ENCODE data around the gene TBK1.
"Not testable (repeated sequence)": the region's sequence is repeated elsewhere in the genome, so short reads cannot be mapped to it uniquely, and the experiment has no call there.

TBK1 gene

GRCh38 chr12:64494998-64495729 is 43.2 kb downstream of the TBK1 start:
- in situ Hi-C loops (cut with HindIII; ENCODE audit: low sequenced_read_pairs) = no loop called here

DNA sequence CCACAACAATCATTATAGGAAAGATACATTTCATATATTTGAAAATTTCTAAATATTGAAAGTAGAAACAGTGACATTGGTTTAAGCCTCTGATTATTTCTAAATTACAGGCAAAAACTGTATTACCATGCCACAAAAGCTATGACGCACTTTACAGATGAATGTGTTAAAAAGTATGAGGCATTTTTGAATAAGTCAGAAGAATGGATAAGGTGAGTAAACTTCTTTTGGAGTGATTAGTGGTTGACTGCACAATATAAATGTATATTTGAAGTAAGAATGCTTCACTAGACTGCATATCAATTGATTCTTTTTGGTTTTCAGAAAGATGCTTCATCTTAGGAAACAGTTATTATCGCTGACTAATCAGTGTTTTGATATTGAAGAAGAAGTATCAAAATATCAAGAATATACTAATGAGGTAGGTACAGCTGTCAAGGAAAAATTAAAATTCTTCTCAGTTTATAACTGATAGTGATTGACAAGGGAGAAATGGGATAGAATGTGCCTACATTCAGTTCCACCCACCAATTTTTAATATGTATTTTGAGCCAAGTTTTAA is 45.0 kb downstream of the TBK1 start:
- in situ Hi-C loops (cut with HindIII; ENCODE audit: low sequenced_read_pairs) = no loop called here

DNA sequence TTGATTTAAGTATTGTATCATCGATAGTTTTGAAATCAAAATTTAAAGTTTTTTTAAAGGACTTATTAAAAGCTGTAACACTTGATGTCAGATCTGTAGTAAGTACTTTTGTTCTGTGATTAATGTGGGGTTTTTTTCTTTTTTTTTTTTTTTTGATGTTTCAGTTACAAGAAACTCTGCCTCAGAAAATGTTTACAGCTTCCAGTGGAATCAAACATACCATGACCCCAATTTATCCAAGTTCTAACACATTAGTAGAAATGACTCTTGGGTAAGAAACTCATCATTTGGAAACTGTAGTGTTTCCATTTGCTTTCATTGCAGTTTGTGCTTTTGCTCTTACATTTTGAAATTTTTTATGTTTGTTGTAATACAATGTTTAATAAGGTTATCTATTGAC is 45.6 kb downstream of the TBK1 start:
- in situ Hi-C loops (cut with HindIII; ENCODE audit: low sequenced_read_pairs) = no loop called here

DNA sequence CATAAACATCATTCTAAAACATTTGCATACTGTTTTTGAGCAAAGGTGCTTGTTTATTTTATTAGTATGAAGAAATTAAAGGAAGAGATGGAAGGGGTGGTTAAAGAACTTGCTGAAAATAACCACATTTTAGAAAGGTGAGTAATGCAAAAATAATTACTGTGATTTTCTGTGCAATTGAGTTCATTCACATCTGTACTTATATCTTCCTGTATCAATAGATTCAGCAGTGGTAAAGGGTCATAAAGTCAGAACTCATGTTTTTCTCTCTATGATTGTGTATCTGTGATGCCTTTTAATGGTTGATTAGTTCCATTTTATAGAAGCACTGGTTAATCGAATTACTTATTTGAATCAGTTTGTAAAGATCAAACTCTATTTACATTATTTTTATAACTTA is 46.0 kb downstream of the TBK1 start:
- in situ Hi-C loops (cut with HindIII; ENCODE audit: low sequenced_read_pairs) = no loop called here

DNA sequence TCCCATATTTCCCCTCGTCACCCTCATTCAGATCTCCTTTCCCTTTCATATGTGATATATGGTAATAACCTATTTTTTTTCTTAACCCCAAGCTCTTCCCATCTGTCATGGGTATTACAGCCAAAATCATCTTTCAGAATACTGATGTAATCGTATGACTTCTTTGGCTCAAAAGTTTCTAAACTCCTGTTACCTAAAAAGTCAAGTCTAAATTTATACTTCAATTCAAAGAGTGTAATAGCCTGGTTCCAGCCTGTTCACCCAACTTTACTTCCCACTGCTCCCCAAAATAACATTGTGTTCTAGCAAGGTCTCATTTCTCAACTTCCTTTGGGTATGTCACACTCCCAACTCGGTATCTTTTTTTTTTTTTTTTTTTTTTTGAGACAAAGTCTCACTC is 48.5 kb downstream of the TBK1 start:
- in situ Hi-C loops (cut with HindIII; ENCODE audit: low sequenced_read_pairs) = no loop called here

DNA sequence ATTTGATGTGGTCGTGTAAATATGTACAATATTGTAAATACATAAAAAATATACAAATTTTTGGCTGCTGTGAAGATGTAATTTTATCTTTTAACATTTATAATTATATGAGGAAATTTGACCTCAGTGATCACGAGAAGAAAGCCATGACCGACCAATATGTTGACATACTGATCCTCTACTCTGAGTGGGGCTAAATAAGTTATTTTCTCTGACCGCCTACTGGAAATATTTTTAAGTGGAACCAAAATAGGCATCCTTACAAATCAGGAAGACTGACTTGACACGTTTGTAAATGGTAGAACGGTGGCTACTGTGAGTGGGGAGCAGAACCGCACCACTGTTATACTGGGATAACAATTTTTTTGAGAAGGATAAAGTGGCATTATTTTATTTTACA is 49.6 kb downstream of the TBK1 start:
- in situ Hi-C loops (cut with HindIII; ENCODE audit: low sequenced_read_pairs) = no loop called here

- in situ Hi-C loops (cut with HindIII; ENCODE audit: low sequenced_read_pairs) = no loop called here
Observed at GRCh38 chr12:64506955-64507354, 55.0 kb downstream of the TBK1 start.

- in situ Hi-C loops (cut with HindIII; ENCODE audit: low sequenced_read_pairs) = no loop called here
Observed at GRCh38 chr12:64510667-64511066, 58.7 kb downstream of the TBK1 start.

DNA sequence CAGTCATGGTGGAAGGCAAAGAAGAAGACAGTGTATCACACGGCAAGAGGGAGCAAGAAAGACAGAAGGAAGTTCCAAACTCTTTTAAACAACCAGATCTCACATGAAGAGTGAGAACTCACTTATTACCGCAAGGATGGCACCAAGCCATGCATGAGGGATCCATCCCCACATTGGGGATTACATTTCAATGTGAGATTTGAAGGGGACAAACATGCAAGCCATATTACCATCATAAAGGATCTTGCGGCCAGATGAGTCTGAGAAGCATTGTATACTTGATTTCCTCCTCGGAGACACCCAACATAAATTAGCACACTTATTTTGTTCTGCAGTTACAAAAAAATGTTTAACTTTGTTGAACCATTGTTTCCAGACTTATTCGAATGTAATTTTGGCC is 66.5 kb downstream of the TBK1 start:
- in situ Hi-C loops (cut with HindIII; ENCODE audit: low sequenced_read_pairs) = no loop called here

DNA sequence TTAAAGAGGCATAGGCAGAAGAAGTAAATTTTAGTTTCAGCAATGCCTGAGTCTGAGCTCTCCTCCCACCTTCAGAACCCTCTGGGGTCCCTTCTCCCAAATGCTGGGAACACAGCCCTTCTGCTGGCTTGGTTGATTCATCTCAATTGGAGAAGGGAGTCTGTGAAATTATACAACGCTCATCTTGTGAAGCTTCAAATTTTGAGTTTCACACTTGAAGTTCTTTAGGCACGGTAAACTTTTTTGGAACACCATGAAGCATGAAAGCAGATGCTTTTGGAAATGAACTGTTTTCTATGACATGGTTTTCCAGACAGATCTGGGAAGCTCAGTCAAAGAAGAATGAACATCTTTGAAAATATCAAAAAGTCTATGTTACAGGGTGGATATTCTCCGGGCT is 69.9 kb downstream of the TBK1 start:
- in situ Hi-C loops (cut with HindIII; ENCODE audit: low sequenced_read_pairs) = no loop called here

DNA sequence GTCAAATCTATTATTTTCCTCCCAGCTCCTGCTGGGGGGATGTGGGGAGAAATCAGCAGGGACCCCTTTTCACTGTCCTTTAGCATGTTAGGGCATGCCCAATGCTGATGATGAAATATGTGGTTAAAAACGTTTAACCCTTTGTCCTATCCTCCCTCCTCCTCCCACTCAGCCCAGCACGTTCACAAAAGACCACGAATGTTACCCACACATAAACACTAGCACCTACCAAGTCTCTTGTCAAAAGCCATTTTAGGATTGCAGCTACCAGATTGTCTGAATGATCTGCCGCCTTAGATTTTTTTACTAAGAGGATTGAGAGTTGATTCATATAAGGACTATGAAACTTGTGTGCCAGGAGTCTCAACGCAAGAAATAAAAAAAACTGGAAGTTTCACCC is 70.4 kb downstream of the TBK1 start:
- in situ Hi-C loops (cut with HindIII; ENCODE audit: low sequenced_read_pairs) = no loop called here

- in situ Hi-C loops (cut with HindIII; ENCODE audit: low sequenced_read_pairs) = no loop called here
Observed at GRCh38 chr12:64522807-64523206, 70.9 kb downstream of the TBK1 start.

GRCh38 chr12:64523565-64524444 is 71.9 kb downstream of the TBK1 start:
- in situ Hi-C loops (cut with HindIII; ENCODE audit: low sequenced_read_pairs) = not testable (repeated sequence)

- in situ Hi-C loops (cut with HindIII; ENCODE audit: low sequenced_read_pairs) = no loop called here
Observed at GRCh38 chr12:64525461-64526160, 73.7 kb downstream of the TBK1 start.

DNA sequence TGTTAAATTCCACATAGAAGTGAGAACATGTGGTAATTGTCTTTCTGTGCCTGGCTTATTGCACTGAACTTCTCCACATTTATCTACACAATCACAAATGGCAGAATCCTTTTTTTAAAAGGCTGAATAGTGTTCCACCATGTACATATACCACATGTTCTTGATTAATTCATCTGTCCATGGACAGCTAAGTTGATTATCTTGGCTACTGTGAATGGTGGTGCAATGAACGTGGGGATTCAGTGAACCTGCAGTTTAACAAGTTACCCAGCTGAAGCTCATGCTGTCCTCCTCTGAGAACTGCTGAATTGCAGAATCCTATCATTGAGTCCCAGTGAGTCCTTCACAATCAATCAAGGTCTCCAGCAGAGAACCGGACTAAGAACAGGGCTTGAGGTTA is 74.9 kb downstream of the TBK1 start:
- in situ Hi-C loops (cut with HindIII; ENCODE audit: low sequenced_read_pairs) = no loop called here

DNA sequence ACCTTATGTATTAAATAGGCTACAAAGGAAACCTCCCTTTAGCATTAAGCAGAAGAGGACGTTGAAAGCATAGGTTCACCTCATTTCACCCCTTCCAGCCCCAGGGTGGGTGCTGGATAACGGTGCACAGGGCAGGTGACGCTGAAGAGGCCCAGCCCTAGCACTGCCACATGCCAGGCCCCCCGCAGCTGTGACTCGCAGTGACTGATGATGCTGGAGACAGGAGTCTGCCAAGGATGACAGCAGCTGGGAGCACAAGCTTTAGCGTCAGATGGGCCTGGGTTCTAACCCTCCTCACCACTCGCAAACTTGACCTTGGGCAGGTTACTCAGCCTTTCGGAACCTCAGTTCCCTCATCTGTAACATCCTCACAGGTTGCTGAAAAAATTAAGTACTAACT is 76.7 kb downstream of the TBK1 start:
- in situ Hi-C loops (cut with HindIII; ENCODE audit: low sequenced_read_pairs) = no loop called here

GRCh38 chr12:64530566-64530965 is 78.6 kb downstream of the TBK1 start:
- in situ Hi-C loops (cut with HindIII; ENCODE audit: low sequenced_read_pairs) = no loop called here

- in situ Hi-C loops (cut with HindIII; ENCODE audit: low sequenced_read_pairs) = no loop called here
Observed at GRCh38 chr12:64531665-64532334, 79.9 kb downstream of the TBK1 start.

GRCh38 chr12:64532734-64533351 is 80.9 kb downstream of the TBK1 start:
- in situ Hi-C loops (cut with HindIII; ENCODE audit: low sequenced_read_pairs) = no loop called here

DNA sequence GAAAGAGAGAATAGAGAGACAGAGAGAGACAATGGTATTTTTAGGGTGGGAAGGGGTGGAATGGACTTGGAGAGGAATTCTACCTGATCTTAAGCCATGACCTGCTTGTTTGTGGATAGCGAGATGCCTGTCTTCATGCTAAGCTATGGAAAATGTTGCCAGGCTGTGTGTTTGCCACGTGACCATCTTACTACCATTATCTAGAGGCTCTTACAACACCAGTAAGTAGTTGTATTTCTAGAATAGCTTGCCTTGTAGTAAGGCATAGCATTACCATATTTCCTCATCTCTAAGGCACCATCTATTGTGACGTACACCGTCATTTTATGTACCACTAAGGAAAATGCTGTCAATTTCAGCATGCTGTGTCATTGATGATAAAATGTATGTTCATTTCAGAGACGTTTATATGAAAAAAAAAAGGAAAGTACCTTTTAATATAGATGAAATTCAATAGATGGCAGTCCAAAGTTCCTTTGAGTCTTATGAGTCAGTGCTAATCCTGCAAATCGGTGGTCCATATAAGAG is 82.8 kb downstream of the TBK1 start:
- in situ Hi-C loops (cut with HindIII; ENCODE audit: low sequenced_read_pairs) = no loop called here
